ENCODE measurements around the gene COQ8B.
"Not testable (repeated sequence)": the region's sequence is repeated elsewhere in the genome, so short reads cannot be mapped to it uniquely, and the experiment has no call there.

DNA sequence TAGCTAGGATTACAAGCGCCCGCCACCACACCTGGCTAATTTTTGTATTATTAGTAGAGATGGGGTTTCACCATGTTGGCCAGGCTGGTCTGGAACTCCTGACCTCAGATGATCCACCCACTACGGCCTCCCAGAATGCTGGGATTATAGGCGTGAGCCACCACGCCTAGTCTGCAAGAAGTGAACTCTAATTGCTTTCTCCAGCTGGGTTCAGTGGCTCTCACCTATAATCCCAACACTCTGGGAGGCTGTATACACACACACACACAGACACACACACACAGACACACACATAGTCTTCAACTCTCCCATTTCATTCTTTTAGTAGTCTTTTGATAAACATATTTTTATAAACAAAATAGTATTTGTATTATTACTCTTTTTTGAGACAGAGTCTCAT lies 13.4 kb upstream of the COQ8B start:
- TF ChIP-seq, protein P1, sequence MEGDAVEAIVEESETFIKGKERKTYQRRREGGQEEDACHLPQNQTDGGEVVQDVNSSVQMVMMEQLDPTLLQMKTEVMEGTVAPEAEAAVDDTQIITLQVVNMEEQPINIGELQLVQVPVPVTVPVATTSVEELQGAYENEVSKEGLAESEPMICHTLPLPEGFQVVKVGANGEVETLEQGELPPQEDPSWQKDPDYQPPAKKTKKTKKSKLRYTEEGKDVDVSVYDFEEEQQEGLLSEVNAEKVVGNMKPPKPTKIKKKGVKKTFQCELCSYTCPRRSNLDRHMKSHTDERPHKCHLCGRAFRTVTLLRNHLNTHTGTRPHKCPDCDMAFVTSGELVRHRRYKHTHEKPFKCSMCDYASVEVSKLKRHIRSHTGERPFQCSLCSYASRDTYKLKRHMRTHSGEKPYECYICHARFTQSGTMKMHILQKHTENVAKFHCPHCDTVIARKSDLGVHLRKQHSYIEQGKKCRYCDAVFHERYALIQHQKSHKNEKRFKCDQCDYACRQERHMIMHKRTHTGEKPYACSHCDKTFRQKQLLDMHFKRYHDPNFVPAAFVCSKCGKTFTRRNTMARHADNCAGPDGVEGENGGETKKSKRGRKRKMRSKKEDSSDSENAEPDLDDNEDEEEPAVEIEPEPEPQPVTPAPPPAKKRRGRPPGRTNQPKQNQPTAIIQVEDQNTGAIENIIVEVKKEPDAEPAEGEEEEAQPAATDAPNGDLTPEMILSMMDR (IDR thresholded peaks at IDR 0.05) = not testable (repeated sequence)
- TF ChIP-seq EZH2 (IDR thresholded peaks at IDR 0.05) = not testable (repeated sequence)

Data from neural progenitor cell (in vitro differentiated cells).